Gastrocnemius medialis (tissue), 4 donors: Measurements from ENCODE around the gene CCR4. TPM values are rescaled to one million over a fixed set of nuclear protein-coding genes. Genes with fewer than 3 reads are reported as not detected.

Experiments
- ATAC-seq, 2 donors: fragments of 150-250 bp; one replicate each; pipeline ENCODE4 v1.9.1; 2016
- DNase-seq, 2 donors: peaks; one replicate each; pipeline ENCODE4 v3.0.0-alpha.2; 2019
- H3K27ac ChIP-seq, 4 donors: fragments of 200-600 bp; sonication (generic); 1 replicate in 1 of 4; 2 replicates in 3 of 4; pipeline ENCODE4 v1.5.1; 2016 to 2018; ENCODE audit warnings: mild to moderate bottlenecking in 2 of 4, moderate library complexity in 1 of 4
- H3K27me3 ChIP-seq, 3 donors: fragments of 200-600 bp; sonication (generic) in 2 of 3; 1 replicate in 1 of 3; 2 replicates in 2 of 3; pipeline versions ENCODE4 v1.5.1 to v1.6.0; 2016 to 2019; ENCODE audit warnings: mild to moderate bottlenecking in 1 of 3, moderate library complexity in 1 of 3
- H3K36me3 ChIP-seq, 2 donors: fragments of 200-600 bp; sonication (generic) in 1 of 2; one replicate each; pipeline ENCODE4 v1.5.1; 2017 to 2018
- H3K4me1 ChIP-seq, 2 donors: fragments of 200-600 bp; sonication (generic) in 1 of 2; one replicate each; pipeline ENCODE4 v1.5.1; 2016 to 2017; ENCODE audit warnings: mild to moderate bottlenecking in 2 of 2
- H3K4me3 ChIP-seq, 4 donors: fragments of 200-600 bp; sonication (generic) in 3 of 4; 1 replicate in 1 of 4; 2 replicates in 3 of 4; pipeline ENCODE4 v1.5.1; 2016 to 2019; ENCODE audit warnings: mild to moderate bottlenecking in 2 of 4
- H3K9me3 ChIP-seq, 3 donors: fragments of 200-600 bp; sonication (generic) in 2 of 3; 1 replicate in 1 of 3; 2 replicates in 2 of 3; pipeline ENCODE4 v1.5.1; 2016 to 2019
- POLR2A ChIP-seq, 2 donors: fragments of 450-650 bp; IDR thresholded peaks; one replicate each; pipeline ENCODE4 v1.6.1; 2017; ENCODE audit warnings: antibody characterized with exemption in 2 of 2, mild to moderate bottlenecking in 2 of 2, moderate library complexity in 2 of 2
- in situ Hi-C, 4 donors: fragments of 200-750 bp; cut with MboI; loops; one replicate each; pipeline versions ENCODE4 v1.15.0 to v1.8.0; 2017; ENCODE audit warnings: low sequenced_read_pairs in 4 of 4
- intact Hi-C: fragments of 100-400 bp; cut with DNase I; formaldehyde crosslinking; loops from one replicate; pipeline ENCODE4 v1.15.1; 2023; ENCODE audit warnings: low total_unique reads
- total RNA-seq, 4 donors: library from RNA; depleted of rRNA; stranded (reverse); fragments of >200 nt; gene quantifications; one replicate each; pipeline versions ENCODE4 v1.1.0 to v1.2.3, GENCODE V29; 2016
- TF ChIP-seq, protein P1 (sequence below), 5 experiments: fragments of 450-650 bp in 3 of 5; fragments of 200-600 bp in 2 of 5; sonication (generic) in 2 of 5; IDR thresholded peaks in 4 of 5; conservative IDR thresholded peaks in 1 of 5; 1 replicate in 4 of 5; 2 replicates in 1 of 5; pipeline ENCODE4 v1.5.1; 2016 to 2019; ENCODE audit warnings: antibody characterized with exemption in 5 of 5, mild to moderate bottlenecking in 3 of 5, moderate library complexity in 3 of 5

Gene CCR4
- total RNA-seq, 4 donors from 2014 or later, result 0.07 TPM; not detected in 3

DNA sequence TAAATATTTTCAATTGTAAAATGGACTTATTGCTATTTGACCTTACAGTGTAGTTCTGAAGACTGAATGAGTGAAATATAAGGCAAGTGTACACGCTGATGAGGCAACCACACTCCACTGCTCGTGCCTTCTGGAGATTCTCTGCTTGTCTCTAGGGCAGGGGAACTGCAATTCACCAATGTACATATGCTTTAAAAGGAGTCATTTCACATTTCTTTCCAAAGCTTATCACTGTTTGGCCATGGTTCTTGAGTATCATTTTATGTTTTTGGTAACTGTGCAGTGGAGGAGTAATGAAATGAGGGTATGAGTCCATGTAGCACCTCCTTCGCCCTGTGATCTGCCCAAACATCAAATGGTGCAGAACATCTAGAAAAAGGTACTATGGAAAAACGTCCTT is 43.7 kb downstream of the CCR4 start:
- ATAC-seq, result no peak
- TF ChIP-seq POLR2A (IDR thresholded peaks at IDR 0.05), result no peak
- TF ChIP-seq, protein P1, sequence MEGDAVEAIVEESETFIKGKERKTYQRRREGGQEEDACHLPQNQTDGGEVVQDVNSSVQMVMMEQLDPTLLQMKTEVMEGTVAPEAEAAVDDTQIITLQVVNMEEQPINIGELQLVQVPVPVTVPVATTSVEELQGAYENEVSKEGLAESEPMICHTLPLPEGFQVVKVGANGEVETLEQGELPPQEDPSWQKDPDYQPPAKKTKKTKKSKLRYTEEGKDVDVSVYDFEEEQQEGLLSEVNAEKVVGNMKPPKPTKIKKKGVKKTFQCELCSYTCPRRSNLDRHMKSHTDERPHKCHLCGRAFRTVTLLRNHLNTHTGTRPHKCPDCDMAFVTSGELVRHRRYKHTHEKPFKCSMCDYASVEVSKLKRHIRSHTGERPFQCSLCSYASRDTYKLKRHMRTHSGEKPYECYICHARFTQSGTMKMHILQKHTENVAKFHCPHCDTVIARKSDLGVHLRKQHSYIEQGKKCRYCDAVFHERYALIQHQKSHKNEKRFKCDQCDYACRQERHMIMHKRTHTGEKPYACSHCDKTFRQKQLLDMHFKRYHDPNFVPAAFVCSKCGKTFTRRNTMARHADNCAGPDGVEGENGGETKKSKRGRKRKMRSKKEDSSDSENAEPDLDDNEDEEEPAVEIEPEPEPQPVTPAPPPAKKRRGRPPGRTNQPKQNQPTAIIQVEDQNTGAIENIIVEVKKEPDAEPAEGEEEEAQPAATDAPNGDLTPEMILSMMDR (IDR thresholded peaks at IDR 0.05 in 4 of 5, conservative IDR thresholded peaks at IDR 0.05 in 1 of 5), result no peak
- Histone ChIP-seq H3K27ac (no peak overlapping the region), H3K36me3 (peaks cover 0 to 6% of the 10 kb centered on the region in 2 donors), H3K27me3 (no peaks in the 10 kb centered on the region), H3K4me3 (no peak overlapping the region), H3K9me3 (no peaks in the 10 kb centered on the region), H3K4me1 (no peaks in the 10 kb centered on the region)
- in situ Hi-C loops, result no loop called here
- no peak for DNase-seq
- intact Hi-C loops, result no loop called here

DNA sequence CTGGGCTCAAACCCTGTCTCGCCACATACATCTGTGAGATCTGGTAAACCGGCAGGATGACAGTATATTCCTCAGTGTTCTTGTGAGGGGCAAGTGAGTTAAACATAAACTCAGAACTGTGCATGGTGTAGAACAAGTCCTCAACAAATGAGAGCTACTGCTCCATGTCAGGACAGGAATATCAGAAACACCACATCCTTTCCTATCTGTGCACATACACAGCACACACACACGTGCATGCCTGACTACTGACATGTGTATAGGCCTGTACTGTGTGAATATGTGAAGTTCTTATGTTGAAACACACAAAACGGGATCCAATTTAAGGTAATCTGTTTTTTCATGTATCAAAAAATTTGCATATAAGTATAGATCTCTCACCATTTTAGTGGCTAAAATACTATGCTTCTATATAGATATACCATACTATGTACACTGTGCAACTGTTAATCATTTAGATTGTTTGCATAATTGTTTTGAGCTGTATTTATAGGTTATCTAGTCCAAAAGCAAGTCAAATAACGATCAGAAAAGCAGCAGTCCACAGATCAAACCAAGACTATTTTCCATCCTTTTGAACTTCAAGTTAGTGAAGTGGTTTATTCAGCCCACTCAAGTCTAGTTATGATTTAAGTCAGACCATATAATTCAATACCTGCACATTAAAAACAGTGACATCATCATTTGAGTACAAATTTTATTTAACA is 44.8 kb downstream of the CCR4 start:
- TF ChIP-seq, protein P1 (IDR thresholded peaks at IDR 0.05 in 4 of 5, conservative IDR thresholded peaks at IDR 0.05 in 1 of 5), result no peak
- TF ChIP-seq POLR2A (IDR thresholded peaks at IDR 0.05), result no peak
- H3K27me3 ChIP-seq, result no peaks in the 10 kb centered on the region
- intact Hi-C loops (no loop called here), in situ Hi-C loops (no loop called here)
- no peaks in the 10 kb centered on the region for H3K4me1 ChIP-seq
- DNase-seq (no peak), ATAC-seq (no peak)
- no peak overlapping the region for H3K4me3 ChIP-seq
- no peaks in the 10 kb centered on the region for H3K9me3 ChIP-seq
- H3K27ac ChIP-seq, result no peak overlapping the region
- peaks cover 0 to 6% of the 10 kb centered on the region in 2 donors for H3K36me3 ChIP-seq

GRCh38 chr3:32996755-32997091 is 45.3 kb downstream of the CCR4 start:
- H3K4me3 ChIP-seq, result no peak overlapping the region
- no peaks in the 10 kb centered on the region for H3K9me3 ChIP-seq
- intact Hi-C loops, result no loop called here
- ATAC-seq (no peak), DNase-seq (no peak)
- no peak overlapping the region for H3K27ac ChIP-seq
- H3K4me1 ChIP-seq, result no peaks in the 10 kb centered on the region
- H3K27me3 ChIP-seq, result no peaks in the 10 kb centered on the region
- TF ChIP-seq POLR2A (IDR thresholded peaks at IDR 0.05), result no peak
- TF ChIP-seq, protein P1 (IDR thresholded peaks at IDR 0.05 in 4 of 5, conservative IDR thresholded peaks at IDR 0.05 in 1 of 5), result no peak
- in situ Hi-C loops, result no loop called here
- H3K36me3 ChIP-seq, result peaks cover 0 to 6% of the 10 kb centered on the region in 2 donors

GRCh38 chr3:32998631-32999451 is 47.4 kb downstream of the CCR4 start:
- Histone ChIP-seq H3K27ac (no peak overlapping the region), H3K9me3 (no peaks in the 10 kb centered on the region), H3K4me3 (no peak overlapping the region), H3K27me3 (no peaks in the 10 kb centered on the region), H3K4me1 (no peaks in the 10 kb centered on the region), H3K36me3 (peaks cover 0 to 10% of the 10 kb centered on the region in 2 donors)
- ATAC-seq, result no peak
- intact Hi-C loops, result no loop called here
- DNase-seq, result no peak
- TF ChIP-seq, protein P1 (IDR thresholded peaks at IDR 0.05 in 4 of 5, conservative IDR thresholded peaks at IDR 0.05 in 1 of 5), result no peak
- in situ Hi-C loops, result no loop called here
